Mesothelial cell of epicardium (in vitro differentiated cells): ENCODE results near the gene ARL5A. TPM values are rescaled to one million over a fixed set of nuclear protein-coding genes. Genes with fewer than 3 reads are reported as not detected.

Source experiments
- DNase-seq, 2 experiments: peaks; one replicate each; pipeline ENCODE4 v3.0.0; 2021; ENCODE audit warnings: low spot score in 2 of 2; ENCODE audit not compliant: unreplicated experiment in 2 of 2
- H3K27ac Mint-ChIP-seq: 2 replicates; pipeline ENCODE4 v1.8.0; 2021; ENCODE audit warnings: mixed read lengths
- H3K27me3 Mint-ChIP-seq: 2 replicates; pipeline ENCODE4 v1.8.0; 2021; ENCODE audit warnings: low read depth, mixed read lengths
- H3K36me3 Mint-ChIP-seq: 2 replicates; pipeline ENCODE4 v1.8.0; 2021; ENCODE audit warnings: mixed read lengths
- H3K4me1 Mint-ChIP-seq: 2 replicates; pipeline ENCODE4 v1.8.0; 2021; ENCODE audit warnings: mixed read lengths
- H3K4me3 Mint-ChIP-seq: 2 replicates; pipeline ENCODE4 v1.8.0; 2021; ENCODE audit warnings: mild to moderate bottlenecking, moderate library complexity, mixed read lengths
- H3K9me3 Mint-ChIP-seq: 2 replicates; pipeline ENCODE4 v1.8.0; 2021; ENCODE audit warnings: mixed read lengths
- total RNA-seq: library from RNA; stranded (reverse); gene quantifications from 3 replicates; pipeline ENCODE4 v1.2.1, GENCODE V29; 2021
- TF ChIP-seq, protein P1 (sequence below): fragments of 200-600 bp; sonication (generic); IDR thresholded peaks from one replicate; pipeline ENCODE4 v1.5.0; 2021; ENCODE audit warnings: antibody characterized with exemption; ENCODE audit not compliant: unreplicated experiment

The ARL5A gene
- total RNA-seq, 1 donor from 2014 or later: 62.2 TPM

DNA sequence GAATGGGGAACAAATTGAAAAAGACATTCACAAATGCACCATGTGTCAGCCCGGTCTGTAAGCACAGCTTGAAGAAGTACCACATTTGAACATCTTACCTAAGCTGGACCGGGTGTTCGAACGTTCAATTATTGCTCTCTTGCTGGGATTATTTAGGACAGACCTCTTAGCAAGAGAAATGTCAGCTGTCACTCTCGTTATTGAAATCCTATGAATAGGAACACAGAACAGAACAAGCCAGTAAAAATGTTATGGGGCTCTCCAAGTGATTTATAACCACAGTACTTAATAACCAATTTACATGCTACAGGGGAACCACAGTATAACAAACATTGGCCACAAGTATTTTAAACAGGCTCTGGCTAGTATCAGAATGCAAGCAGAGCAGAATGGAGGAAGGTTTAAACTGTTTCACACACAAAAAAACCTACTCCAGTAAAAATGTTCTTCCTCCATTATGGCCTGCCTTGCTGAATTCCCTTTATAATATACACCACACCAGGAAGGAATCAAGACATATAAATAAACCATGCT, 32.5 kb upstream of the ARL5A start:
- H3K9me3 Mint-ChIP-seq: no peaks in the 10 kb centered on the region
- no peaks in the 10 kb centered on the region for H3K36me3 Mint-ChIP-seq
- H3K4me1 Mint-ChIP-seq: peaks cover 15% of the 10 kb centered on the region
- no peaks in the 10 kb centered on the region for H3K27me3 Mint-ChIP-seq
- peak overlapping the region; percentile 82 for H3K27ac Mint-ChIP-seq
- TF ChIP-seq, protein P1, sequence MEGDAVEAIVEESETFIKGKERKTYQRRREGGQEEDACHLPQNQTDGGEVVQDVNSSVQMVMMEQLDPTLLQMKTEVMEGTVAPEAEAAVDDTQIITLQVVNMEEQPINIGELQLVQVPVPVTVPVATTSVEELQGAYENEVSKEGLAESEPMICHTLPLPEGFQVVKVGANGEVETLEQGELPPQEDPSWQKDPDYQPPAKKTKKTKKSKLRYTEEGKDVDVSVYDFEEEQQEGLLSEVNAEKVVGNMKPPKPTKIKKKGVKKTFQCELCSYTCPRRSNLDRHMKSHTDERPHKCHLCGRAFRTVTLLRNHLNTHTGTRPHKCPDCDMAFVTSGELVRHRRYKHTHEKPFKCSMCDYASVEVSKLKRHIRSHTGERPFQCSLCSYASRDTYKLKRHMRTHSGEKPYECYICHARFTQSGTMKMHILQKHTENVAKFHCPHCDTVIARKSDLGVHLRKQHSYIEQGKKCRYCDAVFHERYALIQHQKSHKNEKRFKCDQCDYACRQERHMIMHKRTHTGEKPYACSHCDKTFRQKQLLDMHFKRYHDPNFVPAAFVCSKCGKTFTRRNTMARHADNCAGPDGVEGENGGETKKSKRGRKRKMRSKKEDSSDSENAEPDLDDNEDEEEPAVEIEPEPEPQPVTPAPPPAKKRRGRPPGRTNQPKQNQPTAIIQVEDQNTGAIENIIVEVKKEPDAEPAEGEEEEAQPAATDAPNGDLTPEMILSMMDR: no peak
- no peak for DNase-seq
- H3K4me3 Mint-ChIP-seq: no peak overlapping the region

DNA sequence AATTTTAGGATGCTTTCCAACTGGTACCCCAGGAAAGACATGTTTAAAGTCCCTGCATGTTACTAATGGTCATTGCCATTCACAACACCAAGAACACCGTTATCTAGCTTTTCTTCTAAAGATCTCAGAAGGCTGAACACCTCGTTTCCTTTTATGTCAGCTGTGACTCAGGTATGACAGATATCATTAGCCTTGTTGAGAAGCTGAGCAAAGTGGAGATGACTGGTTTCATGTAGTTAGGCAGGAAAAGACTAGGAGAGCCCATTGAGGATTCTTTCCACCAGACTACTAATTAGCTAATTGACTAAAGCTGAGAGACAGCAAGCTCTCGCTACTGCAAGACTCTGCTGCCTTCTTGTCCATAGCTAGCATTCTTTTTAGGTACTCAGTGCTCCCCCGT, 32.0 kb upstream of the ARL5A start:
- no peaks in the 10 kb centered on the region for H3K9me3 Mint-ChIP-seq
- no peak overlapping the region for H3K4me3 Mint-ChIP-seq
- peaks cover 15% of the 10 kb centered on the region for H3K4me1 Mint-ChIP-seq
- no peaks in the 10 kb centered on the region for H3K36me3 Mint-ChIP-seq
- no peaks in the 10 kb centered on the region for H3K27me3 Mint-ChIP-seq
- TF ChIP-seq, protein P1: no peak
- H3K27ac Mint-ChIP-seq: no peak overlapping the region
- no peak for DNase-seq

DNA sequence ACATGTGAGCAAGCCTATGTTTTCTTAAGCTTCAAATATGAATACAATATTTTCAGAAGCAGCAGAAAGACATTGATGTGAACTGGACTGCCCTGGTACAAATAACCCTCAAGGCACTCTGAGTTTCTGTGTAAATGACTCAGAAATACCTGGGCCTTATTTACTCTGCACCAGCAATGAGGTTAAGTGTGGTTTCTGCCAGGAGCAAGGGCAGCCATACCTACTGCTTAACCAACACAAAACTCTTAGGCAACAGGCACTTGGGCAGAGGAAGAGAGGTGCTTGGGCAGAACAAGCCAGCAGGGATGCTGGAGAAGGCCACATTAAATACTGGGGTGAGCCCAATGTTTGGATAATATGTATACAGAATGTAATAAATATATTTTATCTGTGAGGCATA, 29.4 kb upstream of the ARL5A start:
- Mint-ChIP-seq H3K27me3 (no peaks in the 10 kb centered on the region), H3K9me3 (no peaks in the 10 kb centered on the region), H3K4me1 (peaks cover 27% of the 10 kb centered on the region), H3K27ac (no peak overlapping the region), H3K36me3 (no peaks in the 10 kb centered on the region), H3K4me3 (no peak overlapping the region)
- TF ChIP-seq, protein P1: no peak
- no peak for DNase-seq

DNA sequence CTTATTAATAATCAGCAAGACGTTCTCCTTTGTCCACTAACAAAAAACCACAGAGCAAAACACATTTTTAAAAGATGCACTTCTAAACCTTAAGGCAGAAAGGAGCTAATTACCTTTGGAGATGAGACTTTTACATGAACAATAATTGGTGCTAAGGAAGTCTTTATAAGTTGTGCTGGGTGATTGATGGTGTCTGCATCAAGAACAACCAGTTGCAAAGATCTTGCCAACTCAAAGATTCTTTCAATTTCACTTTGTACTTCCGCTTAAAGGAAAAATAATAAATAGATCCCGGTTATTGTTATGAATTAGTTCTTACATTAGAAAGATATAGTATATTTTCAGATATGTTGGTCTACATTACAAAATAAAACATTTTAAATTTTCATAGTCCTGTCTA, 26.9 kb upstream of the ARL5A start:
- Mint-ChIP-seq H3K36me3 (no peaks in the 10 kb centered on the region), H3K27me3 (no peaks in the 10 kb centered on the region), H3K4me1 (peaks cover 29% of the 10 kb centered on the region), H3K4me3 (no peak overlapping the region), H3K9me3 (no peaks in the 10 kb centered on the region), H3K27ac (no peak overlapping the region)
- TF ChIP-seq, protein P1: no peak
- no peak for DNase-seq

DNA sequence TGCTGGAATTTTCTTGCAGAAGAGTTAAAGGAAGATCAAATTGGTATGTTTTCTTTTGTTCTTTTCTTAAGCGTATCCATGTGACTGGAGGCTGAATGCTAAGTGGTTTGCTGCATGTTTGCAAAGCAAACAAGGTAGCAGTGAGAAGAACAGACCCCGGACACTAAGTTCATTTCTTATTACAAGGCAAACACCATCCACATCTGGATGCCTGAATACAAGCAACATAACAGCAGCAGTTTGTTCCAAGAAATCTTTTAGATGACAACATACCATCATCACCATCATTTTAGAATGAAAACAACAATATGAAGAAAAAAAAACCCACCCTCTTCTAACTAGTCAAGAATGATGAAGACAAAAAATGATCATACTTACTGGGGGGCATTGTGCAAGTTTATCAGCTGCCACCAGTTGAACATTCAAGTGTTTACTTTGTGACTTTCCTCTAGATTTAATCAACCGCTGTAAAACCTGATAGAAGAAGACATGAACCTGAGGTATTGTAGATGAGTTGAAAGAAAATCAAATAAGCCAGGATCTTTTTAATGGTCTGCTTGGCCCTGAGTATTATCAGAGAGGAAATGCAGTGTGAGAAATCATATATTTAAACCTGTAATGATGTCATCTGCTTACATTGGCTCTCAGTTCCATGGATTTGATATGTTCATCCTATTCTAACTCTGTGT, 25.0 kb upstream of the ARL5A start:
- Mint-ChIP-seq H3K27ac (peak overlapping the region; percentile 39), H3K4me1 (peaks cover 29% of the 10 kb centered on the region), H3K4me3 (no peak overlapping the region), H3K9me3 (no peaks in the 10 kb centered on the region), H3K27me3 (no peaks in the 10 kb centered on the region), H3K36me3 (no peaks in the 10 kb centered on the region)
- DNase-seq: no peak
- TF ChIP-seq, protein P1: no peak
